Sigmoid colon (tissue), 4 donors: ENCODE results near the gene PSMF1.

ENCODE experiments used
- CTCF ChIP-seq, 4 experiments: fragments of 450-650 bp in 3 of 4; fragments of 200-600 bp in 1 of 4; IDR thresholded peaks; one replicate each; pipeline ENCODE4 v1.5.1; 2016 to 2019; ENCODE audit warnings: antibody characterized with exemption in 4 of 4, mild to moderate bottlenecking in 3 of 4, moderate library complexity in 2 of 4
- EP300 ChIP-seq, 4 donors: sonication (generic); formaldehyde crosslinking; IDR thresholded peaks; one replicate each; pipeline ENCODE4 v1.6.1; 2017; ENCODE audit warnings: antibody characterized with exemption in 4 of 4
- POLR2A ChIP-seq, 2 donors: fragments of 450-650 bp; IDR thresholded peaks; one replicate each; pipeline ENCODE4 v1.6.1; 2016; ENCODE audit warnings: antibody characterized with exemption in 2 of 2, mild to moderate bottlenecking in 2 of 2, moderate library complexity in 2 of 2
- POLR2AphosphoS5 ChIP-seq, 4 donors: sonication (generic); formaldehyde crosslinking; IDR thresholded peaks; one replicate each; pipeline ENCODE4 v1.6.1; 2017; ENCODE audit warnings: antibody characterized with exemption in 4 of 4

GRCh38 chr20:1184638-1185315 is 66.4 kb downstream of the PSMF1 start, which contains the start of gene TMEM74B:
- TF ChIP-seq EP300 (IDR thresholded peaks at IDR 0.05) (no peak), POLR2AphosphoS5 (IDR thresholded peaks at IDR 0.05) (no peak), CTCF (IDR thresholded peaks at IDR 0.05) (no peak), POLR2A (IDR thresholded peaks at IDR 0.05) (no peak)
